PC-9 (cell line): ENCODE data around the gene SYT7. TPM values are rescaled to one million over a fixed set of nuclear protein-coding genes. Genes with fewer than 3 reads are reported as not detected.

ENCODE experiments used
- BruUV-seq: library from RNA; stranded (reverse); fragments of 400-500 nt; replicated peaks from 2 replicates; lab custom pipeline; 2021; lab: Mats Ljungman, UMichigan
- CTCF ChIA-PET: fragments of 300-600 bp; sonication (Branson Sonifier 250); formaldehyde crosslinking; loops from one replicate; lab custom pipeline; 2022; ENCODE audit warnings: antibody characterized with exemption; lab: Charles Lee
- POLR2A ChIA-PET: fragments of 300-600 bp; sonication (Branson Sonifier 250); formaldehyde crosslinking; loops from one replicate; lab custom pipeline; 2022; ENCODE audit warnings: antibody characterized with exemption; ENCODE audit not compliant: unreplicated experiment; lab: Charles Lee
- DNase-seq, 2 experiments: peaks; one replicate each; pipeline versions ENCODE4 v3.0.0 to v3.0.0-alpha.2; 2015 to 2022; ENCODE audit warnings: mixed read lengths in 1 of 2
- H2AFZ ChIP-seq: fragments of 200-600 bp; sonication (generic); 2 replicates; pipeline ENCODE4 v1.8.1; 2017; ENCODE audit warnings: antibody characterized with exemption
- H3F3A ChIP-seq: fragments of 200-600 bp; sonication (generic); 2 replicates; pipeline ENCODE4 v1.8.1; 2017; ENCODE audit warnings: antibody characterized with exemption, mild to moderate bottlenecking, low read depth; ENCODE audit not compliant: insufficient read depth
- H3K27ac ChIP-seq: fragments of 200-600 bp; sonication (generic); 2 replicates; pipeline ENCODE4 v1.6.1; 2016; ENCODE audit warnings: mixed run types
- H3K27me3 ChIP-seq: fragments of 200-600 bp; sonication (generic); 2 replicates; pipeline ENCODE4 v1.6.1; 2016; ENCODE audit warnings: low read depth, mixed run types; ENCODE audit not compliant: insufficient read depth
- H3K36me3 ChIP-seq: fragments of 200-600 bp; sonication (generic); 2 replicates; pipeline ENCODE4 v1.6.1; 2016; ENCODE audit warnings: low read depth, mixed run types
- H3K4me1 ChIP-seq: fragments of 200-600 bp; sonication (generic); replicated peaks from 2 replicates; pipeline ENCODE4 v1.6.1; 2016; ENCODE audit warnings: mixed run types; ENCODE audit not compliant: insufficient read depth
- H3K4me2 ChIP-seq: fragments of 200-600 bp; sonication (generic); 2 replicates; pipeline ENCODE4 v1.6.1; 2017; ENCODE audit warnings: mixed run types
- H3K4me3 ChIP-seq: fragments of 200-600 bp; sonication (generic); 2 replicates; pipeline ENCODE4 v1.6.1; 2016; ENCODE audit warnings: mixed run types
- H3K79me2 ChIP-seq: fragments of 200-600 bp; sonication (generic); 2 replicates; pipeline ENCODE4 v1.6.1; 2017; ENCODE audit warnings: low read depth, mixed run types
- H3K9me2 ChIP-seq: fragments of 200-600 bp; sonication (generic); 2 replicates; pipeline ENCODE4 v1.8.1; 2017; ENCODE audit warnings: mild to moderate bottlenecking; ENCODE audit not compliant: insufficient read depth
- H3K9me3 ChIP-seq: fragments of 200-600 bp; sonication (generic); 2 replicates; pipeline ENCODE4 v1.8.1; 2016; ENCODE audit warnings: low read depth; ENCODE audit not compliant: insufficient read depth
- H4K20me1 ChIP-seq: fragments of 200-600 bp; sonication (generic); 2 replicates; pipeline ENCODE4 v1.8.1; 2017; ENCODE audit not compliant: insufficient read depth
- EZH2 ChIP-seq: fragments of 200-600 bp; sonication (generic); IDR thresholded peaks from 2 replicates; pipeline ENCODE4 v1.8.0; 2017; ENCODE audit warnings: antibody characterized with exemption, low read depth
- intact Hi-C: fragments of 100-400 bp; cut with micrococcal nuclease; formaldehyde crosslinking; loops from one replicate; pipeline ENCODE4 v1.10.0; 2022; ENCODE audit not compliant: unreplicated experiment
- total RNA-seq: library from RNA; stranded (reverse); gene quantifications from 2 replicates; pipeline ENCODE4 v1.2.3, GENCODE V29; 2021
- TF ChIP-seq, protein P1 (sequence below): fragments of 200-600 bp; sonication (generic); conservative IDR thresholded peaks from 2 replicates; pipeline ENCODE4 v1.6.1; 2017; ENCODE audit warnings: mixed run types, antibody characterized with exemption, mild to moderate bottlenecking, moderate library complexity

SYT7 gene
- total RNA-seq, 1 experiment from 2014 or later, result 4.0 TPM

DNA sequence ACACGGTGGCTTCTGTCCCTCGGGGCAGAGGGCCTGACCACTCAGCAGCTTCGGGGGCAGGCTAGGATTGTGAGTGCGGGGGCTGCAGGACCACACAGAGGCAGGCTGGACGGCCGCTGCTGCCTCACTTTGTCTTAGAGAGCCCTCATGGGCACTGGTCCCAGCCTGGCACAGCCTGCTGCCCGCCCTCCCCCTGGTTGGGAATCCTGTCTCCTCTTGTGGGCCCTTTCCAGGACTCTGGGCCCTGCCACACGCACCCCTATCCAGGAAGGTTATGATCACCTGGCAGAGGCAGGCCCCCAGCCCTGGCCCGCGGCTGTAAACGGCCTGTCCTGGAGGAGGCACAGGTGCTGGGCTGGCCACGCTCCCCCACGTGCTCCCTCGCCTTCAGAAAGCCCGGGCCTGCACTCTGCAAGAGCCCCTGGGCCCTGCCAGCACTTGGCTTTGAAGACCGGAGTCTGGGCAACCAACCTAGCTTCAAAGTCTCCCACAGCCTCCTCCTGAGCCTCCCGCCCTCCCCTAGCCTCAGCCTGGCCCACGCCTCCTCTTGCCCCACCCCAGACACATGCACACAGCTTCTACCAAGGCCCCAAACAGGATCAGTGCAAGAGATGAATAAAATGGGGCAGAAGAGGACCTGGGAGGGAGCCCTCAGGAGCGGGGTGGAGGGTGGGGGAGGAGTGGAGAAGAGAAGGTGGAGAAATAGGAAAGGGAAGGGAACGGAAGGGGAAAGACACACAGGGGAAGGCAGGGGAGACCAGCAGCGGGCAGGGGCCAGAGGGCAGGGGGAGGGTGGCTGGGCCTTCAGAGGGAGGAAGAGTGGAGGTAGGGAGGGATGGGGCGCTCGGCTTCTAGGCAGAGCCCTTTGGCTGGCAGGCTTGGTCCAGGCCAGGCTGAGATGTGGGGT is 31.0 kb downstream of the SYT7 start:
- H3K27me3 ChIP-seq, result peaks cover 24% of the 10 kb centered on the region
- no peaks in the 10 kb centered on the region for H3K9me2 ChIP-seq
- peaks cover 6% of the 10 kb centered on the region; the same call in 1 of the 2 replicates for H4K20me1 ChIP-seq
- no peak for DNase-seq
- H3K9me3 ChIP-seq, result no peaks in the 10 kb centered on the region
- ChIA-PET POLR2A (no interaction called here), CTCF (interaction anchor here (0.6 kb wide), 1 partner anchor 574 kb away, joined by 9 read pairs; no protein-coding TSS in a partner anchor)
- H3K4me2 ChIP-seq, result no peak overlapping the region
- no peak for TF ChIP-seq EZH2
- TF ChIP-seq, protein P1, sequence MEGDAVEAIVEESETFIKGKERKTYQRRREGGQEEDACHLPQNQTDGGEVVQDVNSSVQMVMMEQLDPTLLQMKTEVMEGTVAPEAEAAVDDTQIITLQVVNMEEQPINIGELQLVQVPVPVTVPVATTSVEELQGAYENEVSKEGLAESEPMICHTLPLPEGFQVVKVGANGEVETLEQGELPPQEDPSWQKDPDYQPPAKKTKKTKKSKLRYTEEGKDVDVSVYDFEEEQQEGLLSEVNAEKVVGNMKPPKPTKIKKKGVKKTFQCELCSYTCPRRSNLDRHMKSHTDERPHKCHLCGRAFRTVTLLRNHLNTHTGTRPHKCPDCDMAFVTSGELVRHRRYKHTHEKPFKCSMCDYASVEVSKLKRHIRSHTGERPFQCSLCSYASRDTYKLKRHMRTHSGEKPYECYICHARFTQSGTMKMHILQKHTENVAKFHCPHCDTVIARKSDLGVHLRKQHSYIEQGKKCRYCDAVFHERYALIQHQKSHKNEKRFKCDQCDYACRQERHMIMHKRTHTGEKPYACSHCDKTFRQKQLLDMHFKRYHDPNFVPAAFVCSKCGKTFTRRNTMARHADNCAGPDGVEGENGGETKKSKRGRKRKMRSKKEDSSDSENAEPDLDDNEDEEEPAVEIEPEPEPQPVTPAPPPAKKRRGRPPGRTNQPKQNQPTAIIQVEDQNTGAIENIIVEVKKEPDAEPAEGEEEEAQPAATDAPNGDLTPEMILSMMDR, result no peak
- intact Hi-C loops, result no loop called here
- no peak overlapping the region for H3K27ac ChIP-seq
- no peaks in the 10 kb centered on the region for H3F3A ChIP-seq
- H3K4me1 ChIP-seq, result no peaks in the 10 kb centered on the region
- no TSS peak for BruUV-seq
- no peaks in the 10 kb centered on the region for H3K79me2 ChIP-seq
- H3K4me3 ChIP-seq, result no peak overlapping the region
- H2AFZ ChIP-seq, result no peak overlapping the region
- H3K36me3 ChIP-seq, result no peaks in the 10 kb centered on the region

DNA sequence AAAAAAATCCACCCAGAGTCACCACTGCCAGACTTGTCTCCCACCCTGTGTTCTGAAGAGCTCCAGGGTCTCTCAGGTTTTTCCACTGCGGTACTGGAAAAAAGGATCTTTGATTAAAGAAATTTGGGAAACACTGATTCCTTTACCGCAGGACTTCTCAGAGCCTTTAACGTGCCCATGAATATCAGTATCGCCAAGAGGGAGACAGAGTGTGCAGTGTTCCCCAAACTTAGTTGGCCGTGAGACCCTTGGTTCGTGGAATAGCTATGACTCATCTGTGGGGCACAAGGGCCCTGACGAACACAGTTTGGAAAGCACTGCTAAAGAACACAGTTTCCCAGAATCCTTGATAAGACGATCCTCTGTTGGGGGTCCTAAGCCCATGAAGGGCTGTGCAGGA is 31.7 kb downstream of the SYT7 start:
- Histone ChIP-seq H3F3A (no peaks in the 10 kb centered on the region; the same call in 1 of the 2 replicates), H3K36me3 (no peaks in the 10 kb centered on the region), H3K4me2 (no peak overlapping the region), H3K4me1 (peaks cover 2% of the 10 kb centered on the region), H3K9me3 (no peaks in the 10 kb centered on the region), H2AFZ (no peak overlapping the region), H3K27ac (no peak overlapping the region), H4K20me1 (peaks cover 2% of the 10 kb centered on the region; the same call in 1 of the 2 replicates), H3K4me3 (no peak overlapping the region), H3K79me2 (no peaks in the 10 kb centered on the region), H3K9me2 (no peaks in the 10 kb centered on the region), H3K27me3 (peaks cover 18% of the 10 kb centered on the region)
- CTCF ChIA-PET, result no interaction called here
- DNase-seq, result no peak
- TF ChIP-seq, protein P1, result no peak
- TF ChIP-seq EZH2, result no peak
- intact Hi-C loops, result no loop called here
- POLR2A ChIA-PET, result no interaction called here
- no TSS peak for BruUV-seq

DNA sequence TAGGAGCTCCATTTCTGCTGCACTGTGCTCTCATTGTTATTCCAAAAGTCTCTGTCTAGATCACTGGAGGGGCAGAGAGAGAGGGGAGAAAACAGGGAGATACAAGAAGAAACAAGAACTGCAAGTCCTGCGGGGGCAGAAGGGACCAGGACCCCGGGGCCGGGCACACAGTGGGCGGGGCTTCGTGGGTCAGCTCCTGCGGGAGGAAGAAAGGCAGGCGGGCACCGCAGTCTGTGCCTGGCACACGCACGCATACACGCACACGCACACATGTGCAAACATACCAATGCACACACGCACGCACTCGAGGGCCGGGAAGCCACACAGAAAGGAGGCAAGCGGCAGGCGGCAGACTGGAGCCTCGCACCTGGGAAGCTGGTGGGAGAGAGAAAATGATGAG is 33.6 kb downstream of the SYT7 start:
- ChIA-PET POLR2A (no interaction called here), CTCF (interaction anchor here (0.7 kb wide), 1 partner anchor 825 kb away, joined by 4 read pairs; no protein-coding TSS in a partner anchor)

More for the DNA sequence above, 33.6 kb downstream of the SYT7 start:
- Histone ChIP-seq H4K20me1 (no peaks in the 10 kb centered on the region), H3K27me3 (no peaks in the 10 kb centered on the region), H3F3A (no peaks in the 10 kb centered on the region; the same call in 1 of the 2 replicates), H3K27ac (no peak overlapping the region), H2AFZ (no peak overlapping the region), H3K9me3 (no peaks in the 10 kb centered on the region), H3K4me3 (no peak overlapping the region), H3K36me3 (no peaks in the 10 kb centered on the region), H3K4me1 (peaks cover 13% of the 10 kb centered on the region), H3K79me2 (no peaks in the 10 kb centered on the region), H3K9me2 (no peaks in the 10 kb centered on the region), H3K4me2 (no peak overlapping the region)
- intact Hi-C loops, result no loop called here
- no peak for DNase-seq
- TF ChIP-seq, protein P1, result no peak
- TF ChIP-seq EZH2, result no peak
- BruUV-seq, result no TSS peak
